GM08714 (cell line): ENCODE data around the gene SIX1.
A peak's percentile ranks its signal among the peaks of the same experiment; 100 is the strongest.

ENCODE experiments used
- H3K4me3 ChIP-seq: fragments of 200-500 bp; sonication (Bioruptor generic); 2 replicates; pipeline ENCODE4 v1.5.1; 2014; ENCODE audit warnings: mild to moderate bottlenecking, low read length, inconsistent platforms
- ZNF274 ChIP-seq: IDR thresholded peaks from 2 replicates; pipeline ENCODE4 v1.6.1; 2012; ENCODE audit warnings: mild to moderate bottlenecking, low read depth, low read length

The SIX1 gene

DNA sequence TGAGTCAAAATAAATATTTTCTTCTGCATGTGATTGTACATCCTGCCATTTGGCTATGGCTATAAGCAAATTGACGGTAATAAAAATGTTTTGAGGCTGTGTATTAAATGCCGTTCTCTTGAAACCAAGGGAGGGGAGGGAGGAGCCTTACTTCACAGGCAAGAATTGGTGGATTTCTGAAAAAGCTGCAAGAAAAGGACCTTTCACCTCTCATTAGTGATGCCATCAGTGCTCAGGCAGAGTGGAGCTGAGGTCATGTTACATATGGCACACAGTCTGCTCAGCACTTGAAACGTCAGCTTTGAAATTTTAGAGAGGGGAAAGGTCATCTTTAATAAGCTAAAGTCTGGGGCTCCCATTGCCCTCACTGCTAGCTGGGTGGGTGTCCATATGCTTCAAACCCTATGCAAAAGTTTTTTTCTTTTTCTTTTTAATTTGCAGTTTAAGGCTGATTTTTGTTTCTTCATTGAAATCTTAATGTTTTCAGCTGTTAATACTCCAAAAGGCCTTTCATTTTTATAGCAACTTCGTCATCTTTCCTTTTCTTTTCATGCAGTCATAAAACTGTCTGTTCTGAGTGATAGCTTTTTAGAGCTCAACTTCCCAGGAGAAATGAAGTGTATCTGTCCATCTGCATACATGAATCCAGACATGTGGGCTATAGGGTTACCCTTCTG, 9.8 kb upstream of the SIX1 start:
- no peak overlapping the region for H3K4me3 ChIP-seq
- no peak for TF ChIP-seq ZNF274

DNA sequence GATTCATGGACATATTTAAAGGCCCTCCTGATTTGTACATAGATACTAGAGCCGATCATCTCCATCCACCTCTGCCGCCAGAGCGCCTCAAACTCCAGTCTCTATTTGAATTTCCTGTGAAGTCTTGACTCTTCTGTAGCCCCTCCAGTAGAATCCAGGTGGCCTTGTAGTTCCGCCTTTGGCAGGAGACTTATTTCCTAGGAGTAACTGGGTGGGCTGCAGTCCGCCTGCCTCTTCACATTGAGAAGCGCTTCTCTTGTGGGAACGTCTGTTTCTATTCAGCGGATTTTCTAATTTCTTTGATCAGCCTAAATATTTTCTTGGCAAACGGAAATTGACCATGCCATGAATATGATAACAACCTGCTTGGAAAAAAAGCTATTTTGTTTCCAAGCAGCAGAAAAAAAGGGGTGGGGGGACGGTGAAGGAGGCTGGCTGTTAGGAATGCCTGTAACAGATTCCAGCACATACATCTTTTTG, 9.0 kb upstream of the SIX1 start:
- H3K4me3 ChIP-seq = peak overlapping the region; percentile 68; the same call in 1 of the 2 replicates
- TF ChIP-seq ZNF274 = no peak

DNA sequence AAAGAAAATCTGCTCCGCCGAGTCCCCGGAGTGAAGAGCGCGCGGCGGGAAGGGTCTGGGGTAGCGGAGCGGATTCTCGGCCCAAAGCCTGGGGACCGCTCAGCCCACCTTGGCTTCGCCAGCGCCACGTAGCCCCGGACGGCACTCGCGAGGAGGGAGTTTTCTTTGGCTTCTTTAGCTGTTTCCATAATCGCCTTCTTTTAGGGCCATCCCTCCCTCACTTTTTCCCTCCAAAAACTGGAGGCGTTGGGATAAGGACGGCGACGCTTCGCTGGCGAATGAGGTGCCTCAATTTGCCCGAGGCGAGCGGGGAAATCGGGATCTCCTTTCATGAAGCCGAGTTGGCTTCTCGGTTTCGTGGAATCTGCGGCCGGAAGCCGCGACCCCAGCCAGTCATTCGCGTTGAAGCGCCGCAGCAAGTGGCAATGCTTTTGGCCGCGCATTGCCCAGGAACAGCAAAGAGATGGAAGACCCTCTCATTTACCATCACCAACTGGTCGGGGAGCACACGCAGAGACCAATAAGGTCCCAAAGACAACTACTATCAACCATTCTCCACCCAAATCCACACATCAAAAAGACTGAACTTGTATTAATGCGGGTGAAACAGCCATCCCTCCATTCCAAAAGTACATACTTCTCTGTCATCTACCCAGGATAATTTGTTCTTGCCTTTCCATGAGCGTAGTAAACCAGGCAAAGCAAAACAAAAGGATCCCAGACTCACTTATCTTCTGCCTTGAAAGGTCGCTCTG, 8.4 kb upstream of the SIX1 start:
- TF ChIP-seq ZNF274 = no peak

DNA sequence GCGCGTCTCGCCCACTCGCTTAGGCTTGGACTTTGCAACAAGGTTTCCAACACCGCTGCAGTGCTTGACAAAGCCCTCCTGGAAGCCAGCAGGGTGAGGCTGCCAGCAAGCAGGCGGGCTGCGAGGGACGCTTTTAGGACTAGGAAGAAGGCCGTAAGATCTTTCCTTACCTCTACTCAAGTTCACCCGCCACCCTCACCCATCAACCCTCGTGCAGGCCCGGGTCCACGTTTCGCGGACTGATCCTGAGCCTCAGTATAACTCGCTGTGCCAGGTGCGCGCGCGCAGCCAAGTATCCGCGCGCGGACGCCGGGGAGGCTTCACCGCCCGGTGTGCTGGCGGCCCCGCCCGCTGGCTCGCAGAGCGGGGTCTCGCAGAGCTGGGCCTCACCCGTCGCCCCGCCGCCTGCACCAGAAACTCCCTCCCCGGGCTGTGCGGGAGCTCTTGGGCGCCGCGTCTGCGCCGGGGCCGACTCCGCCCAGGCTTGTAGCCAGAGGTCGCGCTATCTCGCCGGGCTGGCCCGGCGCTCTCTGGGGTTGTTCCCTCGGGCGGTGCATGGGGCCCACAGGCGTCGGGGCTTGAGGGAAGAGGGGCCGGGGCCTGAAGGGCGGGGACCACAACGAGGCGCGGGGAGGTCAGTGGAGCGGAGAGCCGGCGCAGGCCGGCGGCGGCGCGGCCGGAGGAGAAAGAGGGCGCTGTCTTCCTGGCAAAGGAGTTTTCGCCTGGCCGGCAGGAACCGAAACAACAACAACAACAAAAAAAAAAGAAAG, 7.6 kb upstream of the SIX1 start:
- peak overlapping the region; percentile 68; the same call in 1 of the 2 replicates for H3K4me3 ChIP-seq
- no peak for TF ChIP-seq ZNF274

More for the DNA sequence above, 8.4 kb upstream of the SIX1 start:
- peak overlapping the region; percentile 68; the same call in 1 of the 2 replicates for H3K4me3 ChIP-seq

DNA sequence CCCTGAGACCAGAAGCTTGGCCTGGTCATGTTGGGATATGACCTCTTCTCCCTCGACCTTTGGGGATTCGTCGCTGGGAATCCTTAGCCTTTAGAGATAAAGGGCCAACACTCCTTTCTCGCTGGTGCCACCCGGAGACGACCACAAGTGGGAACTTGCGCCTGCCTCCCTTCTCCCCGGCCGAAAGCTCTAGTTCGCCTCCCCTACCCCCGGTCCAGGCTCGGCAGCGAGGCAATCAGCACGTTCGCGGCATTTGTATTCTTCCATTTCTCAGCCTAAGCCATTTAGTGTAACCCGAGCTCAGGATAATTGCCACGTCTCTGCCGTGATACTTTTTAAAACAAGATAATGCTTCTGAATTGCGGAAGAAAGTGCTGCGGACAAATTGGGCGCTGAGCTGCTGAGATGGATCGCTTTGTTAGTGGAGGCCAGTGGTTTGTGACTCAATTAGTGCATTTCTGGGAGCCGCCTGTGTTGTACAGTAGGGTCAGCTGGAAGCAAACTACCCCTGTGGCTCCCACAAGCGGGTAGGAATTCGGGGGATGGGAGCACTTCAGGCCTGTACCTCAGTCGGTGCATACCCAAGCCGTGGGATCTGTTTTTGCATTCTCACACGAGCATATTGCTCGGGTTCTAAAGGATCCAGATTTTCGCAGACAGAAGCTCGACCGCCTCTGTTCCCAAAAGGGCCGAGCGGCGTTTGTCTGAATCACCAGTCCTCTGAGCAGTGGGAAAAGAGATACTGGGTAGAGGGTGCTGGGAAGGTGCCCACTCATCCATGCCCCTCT, 6.8 kb upstream of the SIX1 start:
- no peak for TF ChIP-seq ZNF274
- H3K4me3 ChIP-seq = no peak overlapping the region; the same call in 1 of the 2 replicates

DNA sequence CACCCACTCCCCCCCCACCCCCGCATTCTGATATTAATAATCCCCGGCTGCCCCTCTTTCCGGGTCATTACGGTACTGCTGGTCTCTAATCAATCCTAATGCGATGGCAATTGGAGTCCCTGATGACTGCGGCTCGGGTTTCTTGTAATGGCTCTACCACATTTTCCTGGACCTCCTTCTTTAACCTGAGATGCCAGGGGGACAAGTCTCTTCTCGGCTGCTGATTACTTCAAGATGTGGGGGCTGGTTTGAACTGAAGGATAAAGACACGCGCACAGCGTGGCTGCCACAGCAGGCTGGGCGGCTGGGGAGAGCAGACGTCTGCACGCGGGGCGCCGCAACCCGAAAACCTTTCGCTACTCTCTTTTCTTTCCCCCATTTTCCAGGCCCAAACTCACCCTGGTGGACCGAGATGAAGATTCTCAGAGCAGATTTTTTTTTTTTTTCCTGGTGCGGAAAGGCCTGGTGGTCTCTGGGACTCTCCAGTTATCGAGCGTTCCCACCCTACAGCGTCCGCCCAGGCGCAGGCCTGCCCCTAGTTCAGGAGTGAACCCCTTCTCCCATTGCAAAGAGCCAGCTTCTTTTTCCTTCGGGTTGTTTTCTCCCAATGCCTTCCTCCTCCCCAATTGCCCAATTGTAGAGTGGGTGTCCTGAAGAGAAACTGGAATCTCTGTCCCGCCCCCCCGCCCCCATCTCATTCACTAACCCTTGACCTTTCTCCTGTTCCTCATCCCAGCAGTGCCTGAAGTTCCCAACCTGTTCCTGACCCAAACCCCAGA, 6.0 kb upstream of the SIX1 start:
- no peak for TF ChIP-seq ZNF274
- no peak overlapping the region for H3K4me3 ChIP-seq

DNA sequence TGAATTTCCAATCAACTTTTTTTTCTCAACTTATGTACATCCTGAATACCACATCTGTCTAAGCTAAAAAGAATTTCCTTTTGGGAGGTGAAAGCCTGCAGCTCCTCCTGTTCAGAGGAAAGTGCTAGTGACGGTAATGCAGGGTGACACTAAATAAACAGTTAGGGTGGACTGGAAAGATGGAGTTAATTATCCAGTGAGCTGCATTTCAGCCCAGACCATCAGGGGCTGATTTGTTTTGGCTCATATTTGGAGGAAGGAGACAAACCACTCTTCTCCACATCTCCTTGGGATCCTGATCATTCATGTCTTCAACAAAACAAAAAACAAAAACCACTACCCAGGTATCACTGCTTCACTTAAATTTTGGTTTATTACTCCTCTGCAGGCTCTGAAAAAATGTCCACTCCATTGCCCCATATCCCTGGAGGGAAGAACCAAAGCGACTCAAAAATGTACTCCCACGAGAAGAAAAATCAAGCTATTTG, 5.1 kb upstream of the SIX1 start:
- no peak overlapping the region for H3K4me3 ChIP-seq
- no peak for TF ChIP-seq ZNF274

DNA sequence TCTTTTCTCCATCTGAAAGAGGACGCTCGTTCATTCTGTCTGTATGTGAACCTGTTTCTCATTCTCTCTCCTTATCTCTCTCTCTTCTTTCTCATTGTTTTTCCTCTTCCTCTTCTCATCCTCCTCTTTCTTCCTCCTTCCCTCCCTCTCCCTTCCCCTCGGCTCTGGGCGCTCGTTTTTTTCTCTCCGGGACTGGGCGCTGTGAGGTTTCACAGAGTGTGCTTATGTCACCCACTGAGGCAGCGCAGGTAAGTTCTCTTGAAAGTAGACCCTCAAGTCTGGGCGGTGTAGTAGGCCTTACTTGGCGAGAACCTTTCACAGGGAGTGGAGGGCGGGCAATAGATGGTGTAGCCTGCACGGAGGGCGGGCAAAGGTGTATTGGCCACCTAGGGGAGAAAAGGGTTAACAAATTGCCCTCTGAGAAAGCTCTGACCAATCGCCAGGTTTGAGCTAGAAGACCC, 4.5 kb upstream of the SIX1 start:
- no peak for TF ChIP-seq ZNF274
- H3K4me3 ChIP-seq = no peak overlapping the region

DNA sequence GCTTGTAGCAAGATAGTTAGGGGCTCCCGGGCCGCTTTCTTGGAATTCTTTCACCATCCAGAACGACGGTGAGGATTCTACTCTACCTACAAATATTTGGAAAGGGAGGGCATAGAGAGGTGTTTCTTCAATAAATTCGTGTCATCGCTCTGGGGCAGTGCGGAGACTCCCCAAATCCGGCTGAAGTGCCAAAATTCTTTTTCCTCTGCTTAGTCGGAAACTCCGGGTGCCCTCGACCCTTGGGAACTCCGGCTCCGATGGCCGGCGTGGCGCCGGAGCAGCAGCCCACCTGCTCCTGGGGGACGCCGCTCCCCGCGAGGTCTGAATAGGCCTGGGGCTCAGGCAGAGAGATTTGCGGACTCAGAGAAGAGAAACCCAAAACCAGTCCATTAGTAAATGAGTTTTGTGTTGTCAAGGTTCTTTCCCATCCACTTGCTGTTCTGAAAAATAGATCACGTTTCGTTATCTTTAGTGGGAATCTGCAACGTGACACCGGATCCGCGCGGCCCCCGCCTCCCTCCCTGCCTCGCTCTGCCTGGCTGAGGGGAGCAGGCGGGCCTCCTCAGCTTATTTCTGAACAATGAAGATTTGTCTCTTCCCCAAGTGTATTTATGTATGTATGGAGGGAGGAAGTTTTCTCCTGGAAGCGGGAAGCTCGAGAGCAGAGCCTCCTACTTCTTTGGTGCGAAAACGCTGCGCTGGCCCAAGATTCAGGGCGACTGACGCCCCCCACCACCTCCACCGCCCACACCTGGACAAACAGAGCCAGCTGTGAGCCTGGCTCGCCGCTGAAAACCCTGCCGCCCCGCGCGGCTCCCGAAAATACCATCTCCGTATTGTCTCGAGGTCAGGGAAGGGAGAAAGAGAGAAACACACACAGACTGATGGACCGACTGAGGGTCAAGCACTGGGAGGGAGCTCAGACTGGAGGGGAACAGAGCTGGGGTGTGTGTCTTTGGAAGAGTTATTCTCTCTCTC, 3.7 kb upstream of the SIX1 start:
- no peak for TF ChIP-seq ZNF274
- no peak overlapping the region for H3K4me3 ChIP-seq

DNA sequence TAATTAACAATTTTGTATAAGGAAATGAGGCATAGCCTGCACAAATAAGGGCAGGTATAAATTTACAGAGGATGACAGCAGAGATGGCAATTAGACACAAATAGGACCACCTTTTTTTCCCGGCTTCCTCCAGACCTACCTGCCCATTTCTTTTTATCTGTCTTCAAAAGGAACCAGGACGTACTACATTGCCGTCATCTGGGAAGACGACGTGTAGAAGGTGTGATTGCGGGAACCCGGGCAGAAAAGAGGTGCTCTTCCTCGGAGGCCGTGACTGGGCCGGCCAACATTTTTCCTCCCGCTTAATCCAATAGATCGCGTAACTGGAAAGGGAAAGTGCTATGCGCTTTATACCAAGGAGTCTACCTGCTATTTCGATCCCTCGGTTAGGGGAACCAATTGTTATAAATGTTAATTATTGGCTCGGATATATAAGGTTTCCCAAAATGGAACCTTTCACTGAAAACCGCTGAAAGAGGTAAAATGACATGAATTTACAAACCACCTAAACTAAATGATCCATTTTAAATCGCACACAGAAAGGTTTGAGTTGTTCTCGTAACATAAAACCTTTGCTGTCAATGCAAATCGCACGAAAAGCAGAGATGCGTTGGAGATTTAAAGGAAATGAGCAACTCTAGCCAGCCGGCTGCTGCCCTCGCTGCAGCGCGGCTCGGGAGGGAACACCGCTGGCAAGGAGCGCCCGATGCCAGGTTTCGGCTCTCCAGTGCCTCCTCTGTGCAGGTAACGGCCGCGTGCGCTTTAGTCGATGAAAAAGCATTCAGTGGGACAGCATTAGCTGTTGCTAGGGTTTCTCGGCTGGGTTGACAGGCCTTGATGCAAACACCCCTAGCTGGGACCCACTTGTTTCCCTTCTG, 2.8 kb upstream of the SIX1 start:
- no peak for TF ChIP-seq ZNF274
- no peak overlapping the region for H3K4me3 ChIP-seq
